SKM-1 (cell line): ENCODE data around the gene RRAGC.
"Not testable (repeated sequence)": the region's sequence is repeated elsewhere in the genome, so short reads cannot be mapped to it uniquely, and the experiment has no call there.

Experiments
- DNase-seq: peaks from one replicate; lab custom pipeline; 2025; ENCODE audit not compliant: unreplicated experiment; lab: John Stamatoyannopoulos, UW

The RRAGC gene

GRCh38 chr1:38858833-38859560 lies 575 bp downstream of the RRAGC start:
- no peak for DNase-seq

- DNase-seq, result no peak
Observed at GRCh38 chr1:38852780-38853179, 6.8 kb downstream of the RRAGC start.

GRCh38 chr1:38848071-38848470 lies 11.5 kb downstream of the RRAGC start:
- peak; percentile 84 for DNase-seq

- no peak for DNase-seq
Observed at GRCh38 chr1:38846210-38846609, 13.4 kb downstream of the RRAGC start.

GRCh38 chr1:38845088-38845487 lies 14.5 kb downstream of the RRAGC start:
- not testable (repeated sequence) for DNase-seq

GRCh38 chr1:38840281-38840680 lies 19.3 kb downstream of the RRAGC start:
- no peak for DNase-seq

- no peak for DNase-seq
Observed at GRCh38 chr1:38839363-38839762, 20.2 kb downstream of the RRAGC start.

- DNase-seq, result not testable (repeated sequence)
Observed at GRCh38 chr1:38836316-38836715, 23.3 kb downstream of the RRAGC start.

- DNase-seq, result peak; percentile 66
Observed at GRCh38 chr1:38834937-38835827, 24.4 kb downstream of the RRAGC start.

- peak; percentile 58 for DNase-seq
Observed at GRCh38 chr1:38834221-38834782, 25.3 kb downstream of the RRAGC start.

GRCh38 chr1:38833146-38833545 lies 26.4 kb downstream of the RRAGC start:
- DNase-seq, result no peak

GRCh38 chr1:38832370-38832734 lies 27.2 kb downstream of the RRAGC start:
- no peak for DNase-seq

GRCh38 chr1:38831731-38832369 lies 27.7 kb downstream of the RRAGC start:
- no peak for DNase-seq

GRCh38 chr1:38829368-38829767 lies 30.2 kb downstream of the RRAGC start:
- no peak for DNase-seq

- DNase-seq, result no peak
Observed at GRCh38 chr1:38827318-38827717, 32.3 kb downstream of the RRAGC start.

- DNase-seq, result no peak
Observed at GRCh38 chr1:38826886-38827285, 32.7 kb downstream of the RRAGC start.

- DNase-seq, result no peak
Observed at GRCh38 chr1:38826262-38826661, 33.3 kb downstream of the RRAGC start.

- no peak for DNase-seq
Observed at GRCh38 chr1:38820860-38821259, 38.7 kb downstream of the RRAGC start.

GRCh38 chr1:38819516-38819915 lies 40.1 kb downstream of the RRAGC start:
- no peak for DNase-seq

- no peak for DNase-seq
Observed at GRCh38 chr1:38819040-38819439, 40.5 kb downstream of the RRAGC start.

- no peak for DNase-seq
Observed at GRCh38 chr1:38818175-38818976, 41.2 kb downstream of the RRAGC start.
